HG02571 (cell line): ENCODE data around the gene SMYD5.
"Not testable (repeated sequence)": the region's sequence is repeated elsewhere in the genome, so short reads cannot be mapped to it uniquely, and the experiment has no call there.

Experiments
- ATAC-seq: cut with Tn5 transposase; IDR thresholded peaks from one replicate; pipeline ENCODE4 v1.9.1; 2021; ENCODE audit warnings: mild to moderate bottlenecking, moderate library complexity; ENCODE audit not compliant: unreplicated experiment

SMYD5 gene

GRCh38 chr2:73258913-73259215 is 44.8 kb downstream of the SMYD5 start:
- no peak for ATAC-seq

- ATAC-seq = no peak
These were observed 45.2 kb downstream of the SMYD5 start for GRCh38 chr2:73259276-73259675.

- ATAC-seq = no peak
These were observed 45.8 kb downstream of the SMYD5 start for GRCh38 chr2:73259704-73260337.

- no peak for ATAC-seq
These were observed 46.4 kb downstream of the SMYD5 start for GRCh38 chr2:73260338-73260984.

- ATAC-seq = no peak
These were observed 48.1 kb downstream of the SMYD5 start for GRCh38 chr2:73262108-73262651.

GRCh38 chr2:73262691-73263429 is 48.8 kb downstream of the SMYD5 start:
- ATAC-seq = not testable (repeated sequence)

GRCh38 chr2:73263540-73264331 is 49.7 kb downstream of the SMYD5 start:
- ATAC-seq = no peak

- ATAC-seq = no peak
These were observed 50.2 kb downstream of the SMYD5 start for GRCh38 chr2:73264332-73264606.

GRCh38 chr2:73264783-73265182 is 50.7 kb downstream of the SMYD5 start:
- no peak for ATAC-seq

- ATAC-seq = no peak
These were observed 51.4 kb downstream of the SMYD5 start for GRCh38 chr2:73265298-73266060.

- ATAC-seq = no peak
These were observed 52.2 kb downstream of the SMYD5 start for GRCh38 chr2:73266061-73266901.

- ATAC-seq = no peak
These were observed 53.0 kb downstream of the SMYD5 start for GRCh38 chr2:73267008-73267407.

GRCh38 chr2:73268366-73268829 is 54.4 kb downstream of the SMYD5 start:
- ATAC-seq = no peak

- ATAC-seq = no peak
These were observed 55.0 kb downstream of the SMYD5 start for GRCh38 chr2:73268830-73269685.

- no peak for ATAC-seq
These were observed 55.8 kb downstream of the SMYD5 start for GRCh38 chr2:73269686-73270465.

GRCh38 chr2:73272270-73272669 is 58.2 kb downstream of the SMYD5 start:
- ATAC-seq = no peak
